ENCODE measurements around the gene NRK. TPM values are rescaled to one million over a fixed set of nuclear protein-coding genes. Genes with fewer than 3 reads are reported as not detected.
"Not testable (repeated sequence)": the region's sequence is repeated elsewhere in the genome, so short reads cannot be mapped to it uniquely, and the experiment has no call there.

NRK gene
- polyA plus RNA-seq, 1 donor (not counting 4 experiments of a cell fraction or from before 2014, with no cell fraction given): 0.28 TPM

GRCh38 chrX:106000203-106000602 lies 177.9 kb downstream of the NRK start:
- DNase-seq (ENCODE audit: low read depth, low spot score) (no peak), FAIRE-seq (no peak)
- Histone ChIP-seq H2AFZ (ENCODE audit: control insufficient read depth, low read length) (no peak overlapping the region), H3K9me3 (ENCODE audit: control insufficient read depth, low read depth, low read length) (no peaks in the 10 kb centered on the region), H3K4me3 (ENCODE audit: control insufficient read depth in 2 of 3, extremely low read depth in 1 of 3, insufficient read depth in 2 of 3, low read depth in 1 of 3, low read length in 3 of 3) (no peak overlapping the region), H3K27me3 (ENCODE audit: control insufficient read depth, extremely low read depth, insufficient read depth, low read length) (peaks cover 4% of the 10 kb centered on the region), H3K4me1 (ENCODE audit: control insufficient read depth, extremely low read depth, insufficient read depth, low read length) (no peaks in the 10 kb centered on the region), H3K9me1 (ENCODE audit: control insufficient read depth, extremely low read depth, insufficient read depth, low read length) (no peaks in the 10 kb centered on the region), H3K9ac (ENCODE audit: control insufficient read depth, extremely low read depth, insufficient read depth, low read length) (no peak overlapping the region), H3K4me2 (ENCODE audit: control insufficient read depth, extremely low read depth, insufficient read depth, low read depth, low read length) (no peak overlapping the region), H3K79me2 (ENCODE audit: control insufficient read depth, insufficient read depth, low read length) (no peaks in the 10 kb centered on the region), H3K36me3 (ENCODE audit: control insufficient read depth in 2 of 2, extremely low read depth in 1 of 2, insufficient read depth in 2 of 2, low read length in 2 of 2) (no peaks in the 10 kb centered on the region), H3K27ac (ENCODE audit: control insufficient read depth, insufficient read depth, low read length) (no peak overlapping the region), H4K20me1 (ENCODE audit: control insufficient read depth, extremely low read depth, insufficient read depth, low read length) (no peaks in the 10 kb centered on the region)
- TF ChIP-seq EZH2 (IDR thresholded peaks at IDR 0.05; ENCODE audit: low read length) (no peak), CTCF (optimal IDR thresholded peaks at IDR 0.05 in 1 of 3, IDR thresholded peaks at IDR 0.05 in 1 of 3, conservative IDR thresholded peaks at IDR 0.05 in 1 of 3; ENCODE audit: extremely low read depth in 1 of 3, insufficient read depth in 2 of 3, low read length in 3 of 3) (no peak)
- dilution Hi-C loops (cut with MboI; ENCODE audit: extremely low pct_ligation_motif_present, low sequenced_read_pairs): no loop called here

DNA sequence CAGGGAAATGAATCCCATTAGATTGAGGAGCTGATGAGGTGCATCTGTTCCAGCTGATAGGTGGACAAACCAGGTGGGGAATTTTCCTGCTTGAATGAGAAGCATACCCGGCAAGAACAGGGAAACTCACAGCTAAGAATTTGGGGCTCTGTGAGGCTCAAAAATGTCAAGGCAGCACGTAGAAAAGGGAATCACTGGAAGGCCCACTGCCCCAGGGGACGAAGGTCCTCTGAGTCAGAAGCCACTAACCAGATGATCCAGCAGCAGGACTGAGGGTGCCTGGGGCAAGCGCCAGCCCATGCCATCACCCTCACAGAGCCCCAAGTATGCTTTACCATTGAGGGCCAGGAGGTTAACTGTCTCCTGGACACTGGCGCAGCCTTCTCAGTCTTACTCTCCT lies 178.3 kb downstream of the NRK start:
- H3K27me3 ChIP-seq (ENCODE audit: control insufficient read depth, extremely low read depth, insufficient read depth, low read length); dilution Hi-C loops (cut with MboI; ENCODE audit: extremely low pct_ligation_motif_present, low sequenced_read_pairs); FAIRE-seq; H3K4me2 ChIP-seq (ENCODE audit: control insufficient read depth, extremely low read depth, insufficient read depth, low read depth, low read length); H3K79me2 ChIP-seq (ENCODE audit: control insufficient read depth, insufficient read depth, low read length); DNase-seq (ENCODE audit: low read depth, low spot score); H3K27ac ChIP-seq (ENCODE audit: control insufficient read depth, insufficient read depth, low read length); H3K4me1 ChIP-seq (ENCODE audit: control insufficient read depth, extremely low read depth, insufficient read depth, low read length); H2AFZ ChIP-seq (ENCODE audit: control insufficient read depth, low read length); H4K20me1 ChIP-seq (ENCODE audit: control insufficient read depth, extremely low read depth, insufficient read depth, low read length); H3K4me3 ChIP-seq (ENCODE audit: control insufficient read depth in 2 of 3, extremely low read depth in 1 of 3, insufficient read depth in 2 of 3, low read depth in 1 of 3, low read length in 3 of 3); H3K36me3 ChIP-seq (ENCODE audit: control insufficient read depth in 2 of 2, extremely low read depth in 1 of 2, insufficient read depth in 2 of 2, low read length in 2 of 2); H3K9me1 ChIP-seq (ENCODE audit: control insufficient read depth, extremely low read depth, insufficient read depth, low read length); H3K9ac ChIP-seq (ENCODE audit: control insufficient read depth, extremely low read depth, insufficient read depth, low read length); H3K9me3 ChIP-seq (ENCODE audit: control insufficient read depth, low read depth, low read length): not testable (repeated sequence)

- no peak overlapping the region for H3K4me3 ChIP-seq (ENCODE audit: control insufficient read depth in 2 of 3, extremely low read depth in 1 of 3, insufficient read depth in 2 of 3, low read depth in 1 of 3, low read length in 3 of 3)
- FAIRE-seq (no peak), DNase-seq (ENCODE audit: low read depth, low spot score) (no peak)
- H2AFZ ChIP-seq (ENCODE audit: control insufficient read depth, low read length): no peak overlapping the region
- no peaks in the 10 kb centered on the region for H3K79me2 ChIP-seq (ENCODE audit: control insufficient read depth, insufficient read depth, low read length)
- dilution Hi-C loops (cut with MboI; ENCODE audit: extremely low pct_ligation_motif_present, low sequenced_read_pairs): no loop called here
- no peaks in the 10 kb centered on the region for H3K36me3 ChIP-seq (ENCODE audit: control insufficient read depth in 2 of 2, extremely low read depth in 1 of 2, insufficient read depth in 2 of 2, low read length in 2 of 2)
- no peak overlapping the region for H3K27ac ChIP-seq (ENCODE audit: control insufficient read depth, insufficient read depth, low read length)
- H4K20me1 ChIP-seq (ENCODE audit: control insufficient read depth, extremely low read depth, insufficient read depth, low read length): no peaks in the 10 kb centered on the region
- no peak overlapping the region for H3K4me2 ChIP-seq (ENCODE audit: control insufficient read depth, extremely low read depth, insufficient read depth, low read depth, low read length)
- no peaks in the 10 kb centered on the region for H3K4me1 ChIP-seq (ENCODE audit: control insufficient read depth, extremely low read depth, insufficient read depth, low read length)
- H3K9me3 ChIP-seq (ENCODE audit: control insufficient read depth, low read depth, low read length): no peaks in the 10 kb centered on the region
- H3K9me1 ChIP-seq (ENCODE audit: control insufficient read depth, extremely low read depth, insufficient read depth, low read length): no peaks in the 10 kb centered on the region
- no peak overlapping the region for H3K9ac ChIP-seq (ENCODE audit: control insufficient read depth, extremely low read depth, insufficient read depth, low read length)
- TF ChIP-seq CTCF (optimal IDR thresholded peaks at IDR 0.05 in 1 of 3, IDR thresholded peaks at IDR 0.05 in 1 of 3, conservative IDR thresholded peaks at IDR 0.05 in 1 of 3; ENCODE audit: extremely low read depth in 1 of 3, insufficient read depth in 2 of 3, low read length in 3 of 3): no peak
- TF ChIP-seq EZH2 (IDR thresholded peaks at IDR 0.05; ENCODE audit: low read length): no peak
- peaks cover 4% of the 10 kb centered on the region for H3K27me3 ChIP-seq (ENCODE audit: control insufficient read depth, extremely low read depth, insufficient read depth, low read length)
These were observed 183.3 kb downstream of the NRK start for GRCh38 chrX:106005684-106006083.

Measured in keratinocyte (primary cell).